ENCODE measurements around the gene ITIH5. TPM values are rescaled to one million over a fixed set of nuclear protein-coding genes. Genes with fewer than 3 reads are reported as not detected.

ITIH5 gene
- total RNA-seq, 2 donors from 2014 or later = 15.9 to 74.5 TPM

DNA sequence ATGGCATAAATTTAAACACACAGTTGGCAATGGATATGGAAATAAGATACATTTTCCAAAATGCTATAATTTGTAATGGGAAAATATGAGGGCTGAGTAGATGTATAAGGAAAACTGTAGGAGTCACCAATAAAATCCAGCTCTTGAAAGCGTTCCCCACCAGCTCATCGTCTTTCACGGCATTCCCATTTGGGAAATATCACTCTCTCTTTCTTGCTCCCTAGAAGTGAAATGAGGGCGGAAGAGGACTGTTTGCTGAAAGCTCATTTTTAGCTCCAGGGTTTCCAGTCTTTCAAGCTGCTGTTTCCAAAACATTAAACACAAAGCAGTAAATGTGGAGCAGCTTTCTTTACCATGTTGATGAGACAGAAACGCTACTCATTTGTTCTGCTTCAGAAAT is 151.3 kb downstream of the ITIH5 start:
- Histone ChIP-seq H3K27ac (no peak overlapping the region), H3K4me3 (no peak overlapping the region), H3K4me1 (ENCODE audit: control insufficient read depth in 1 of 2, low read depth in 2 of 2) (no peaks in the 10 kb centered on the region), H3K9me3 (no peaks in the 10 kb centered on the region), H3K36me3 (no peaks in the 10 kb centered on the region), H3K27me3 (replicated peaks; ENCODE audit: insufficient read depth) (no peaks in the 10 kb centered on the region)
- no peak for DNase-seq (ENCODE audit: low spot score)
- TF ChIP-seq, protein P1, sequence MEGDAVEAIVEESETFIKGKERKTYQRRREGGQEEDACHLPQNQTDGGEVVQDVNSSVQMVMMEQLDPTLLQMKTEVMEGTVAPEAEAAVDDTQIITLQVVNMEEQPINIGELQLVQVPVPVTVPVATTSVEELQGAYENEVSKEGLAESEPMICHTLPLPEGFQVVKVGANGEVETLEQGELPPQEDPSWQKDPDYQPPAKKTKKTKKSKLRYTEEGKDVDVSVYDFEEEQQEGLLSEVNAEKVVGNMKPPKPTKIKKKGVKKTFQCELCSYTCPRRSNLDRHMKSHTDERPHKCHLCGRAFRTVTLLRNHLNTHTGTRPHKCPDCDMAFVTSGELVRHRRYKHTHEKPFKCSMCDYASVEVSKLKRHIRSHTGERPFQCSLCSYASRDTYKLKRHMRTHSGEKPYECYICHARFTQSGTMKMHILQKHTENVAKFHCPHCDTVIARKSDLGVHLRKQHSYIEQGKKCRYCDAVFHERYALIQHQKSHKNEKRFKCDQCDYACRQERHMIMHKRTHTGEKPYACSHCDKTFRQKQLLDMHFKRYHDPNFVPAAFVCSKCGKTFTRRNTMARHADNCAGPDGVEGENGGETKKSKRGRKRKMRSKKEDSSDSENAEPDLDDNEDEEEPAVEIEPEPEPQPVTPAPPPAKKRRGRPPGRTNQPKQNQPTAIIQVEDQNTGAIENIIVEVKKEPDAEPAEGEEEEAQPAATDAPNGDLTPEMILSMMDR (IDR thresholded peaks at IDR 0.05) = no peak
- ATAC-seq (ENCODE audit: insufficient number of reproducible peaks, low FRiP score, low read depth) = no peak

DNA sequence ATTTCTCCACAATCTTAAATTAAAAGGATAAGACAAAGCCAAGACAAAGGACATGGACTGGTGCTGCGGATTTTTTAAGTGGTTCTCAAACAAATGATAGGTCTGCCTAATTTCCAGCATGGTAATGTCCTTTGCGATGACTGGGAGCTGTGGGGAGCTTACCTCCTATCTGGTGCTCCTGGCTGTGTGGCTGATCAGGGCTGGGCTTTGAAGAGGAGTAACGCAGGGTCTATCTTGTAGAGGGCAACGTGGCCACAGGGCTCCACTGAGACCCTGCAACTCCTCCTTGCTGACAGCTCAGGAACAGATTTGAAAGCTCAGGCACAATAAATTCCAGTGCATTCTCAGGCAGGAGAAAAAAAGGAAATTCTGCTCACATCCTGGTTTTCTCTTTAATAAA is 152.8 kb downstream of the ITIH5 start:
- ATAC-seq (ENCODE audit: insufficient number of reproducible peaks, low FRiP score, low read depth) (no peak), DNase-seq (ENCODE audit: low spot score) (no peak)
- Histone ChIP-seq H3K36me3 (no peaks in the 10 kb centered on the region), H3K4me1 (ENCODE audit: control insufficient read depth in 1 of 2, low read depth in 2 of 2) (no peaks in the 10 kb centered on the region), H3K9me3 (no peaks in the 10 kb centered on the region), H3K27ac (no peak overlapping the region), H3K27me3 (replicated peaks; ENCODE audit: insufficient read depth) (no peaks in the 10 kb centered on the region), H3K4me3 (no peak overlapping the region)
- TF ChIP-seq, protein P1 (IDR thresholded peaks at IDR 0.05) = no peak

DNA sequence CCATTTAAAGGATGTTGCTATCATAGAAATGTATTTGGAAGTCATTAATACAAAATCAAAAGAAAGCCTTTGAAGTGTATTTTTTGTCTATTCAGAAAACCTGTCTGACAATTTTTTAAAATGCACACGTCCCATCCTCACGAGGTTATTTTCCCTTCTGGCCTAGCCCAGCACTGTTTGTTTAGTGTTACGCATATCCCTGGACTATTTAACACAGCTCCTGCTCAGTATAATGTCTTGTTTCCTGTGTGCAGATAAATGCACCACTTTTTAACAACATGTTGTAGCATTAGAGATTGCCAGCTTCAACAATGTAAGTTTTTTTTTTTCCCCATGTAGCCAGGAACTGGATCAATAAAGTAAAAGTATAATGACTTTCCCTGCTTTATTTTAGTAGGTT is 153.3 kb downstream of the ITIH5 start:
- no peaks in the 10 kb centered on the region for H3K9me3 ChIP-seq
- TF ChIP-seq, protein P1 (IDR thresholded peaks at IDR 0.05) = no peak
- no peaks in the 10 kb centered on the region for H3K4me1 ChIP-seq (ENCODE audit: control insufficient read depth in 1 of 2, low read depth in 2 of 2)
- no peaks in the 10 kb centered on the region for H3K36me3 ChIP-seq
- ATAC-seq (ENCODE audit: insufficient number of reproducible peaks, low FRiP score, low read depth) = no peak
- no peak overlapping the region for H3K4me3 ChIP-seq
- no peak overlapping the region for H3K27ac ChIP-seq
- no peak for DNase-seq (ENCODE audit: low spot score)
- H3K27me3 ChIP-seq (replicated peaks; ENCODE audit: insufficient read depth) = no peaks in the 10 kb centered on the region

DNA sequence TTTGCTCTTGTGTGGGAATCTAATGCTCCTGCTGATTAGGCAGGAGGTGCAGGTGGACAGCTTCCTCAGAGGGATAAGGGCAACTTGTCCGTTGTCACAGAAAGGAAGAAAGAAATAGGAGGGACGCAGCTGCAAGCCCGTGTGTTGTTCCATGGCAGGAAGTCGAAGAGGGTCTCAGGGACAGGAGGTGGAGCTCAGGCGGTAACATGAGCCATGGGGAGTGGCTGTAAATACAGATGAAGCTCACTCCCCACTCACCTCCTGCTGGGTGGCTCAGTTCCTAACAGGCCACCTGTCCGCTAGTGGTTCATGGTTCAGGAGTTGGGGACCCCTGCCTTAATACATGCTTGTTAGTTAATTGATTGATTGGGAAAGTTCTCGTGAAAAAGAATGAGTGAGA is 154.3 kb downstream of the ITIH5 start:
- ATAC-seq (ENCODE audit: insufficient number of reproducible peaks, low FRiP score, low read depth) = no peak
- no peaks in the 10 kb centered on the region for H3K9me3 ChIP-seq
- no peaks in the 10 kb centered on the region for H3K27me3 ChIP-seq (replicated peaks; ENCODE audit: insufficient read depth)
- no peak overlapping the region for H3K27ac ChIP-seq
- no peak overlapping the region for H3K4me3 ChIP-seq
- TF ChIP-seq, protein P1 (IDR thresholded peaks at IDR 0.05) = no peak
- H3K36me3 ChIP-seq = no peaks in the 10 kb centered on the region
- no peaks in the 10 kb centered on the region for H3K4me1 ChIP-seq (ENCODE audit: control insufficient read depth in 1 of 2, low read depth in 2 of 2)
- DNase-seq (ENCODE audit: low spot score) = no peak

DNA sequence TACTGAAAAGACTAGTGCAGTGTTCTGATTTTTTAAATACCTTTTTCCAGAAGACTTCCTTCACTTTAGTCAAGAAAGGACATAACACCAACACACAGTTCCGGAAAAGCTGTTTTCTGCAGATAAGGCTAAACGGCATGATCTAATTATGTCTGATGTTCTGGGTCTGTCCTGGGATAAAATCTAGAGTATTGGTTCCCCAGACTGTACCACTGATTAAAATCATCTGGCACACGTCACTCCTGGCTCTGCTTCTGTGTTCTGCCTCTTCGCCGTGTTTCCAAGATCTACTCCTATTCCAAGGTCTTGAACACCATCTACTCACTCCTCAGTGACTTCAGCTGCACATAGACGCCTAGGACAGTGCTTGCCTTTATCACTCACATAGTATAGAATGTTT is 155.2 kb downstream of the ITIH5 start:
- no peak overlapping the region for H3K4me3 ChIP-seq
- ATAC-seq (ENCODE audit: insufficient number of reproducible peaks, low FRiP score, low read depth) (no peak), DNase-seq (ENCODE audit: low spot score) (no peak)
- H3K9me3 ChIP-seq = no peaks in the 10 kb centered on the region
- TF ChIP-seq, protein P1 (IDR thresholded peaks at IDR 0.05) = no peak
- no peak overlapping the region for H3K27ac ChIP-seq
- no peaks in the 10 kb centered on the region for H3K4me1 ChIP-seq (ENCODE audit: control insufficient read depth in 1 of 2, low read depth in 2 of 2)
- no peaks in the 10 kb centered on the region for H3K27me3 ChIP-seq (replicated peaks; ENCODE audit: insufficient read depth)
- H3K36me3 ChIP-seq = no peaks in the 10 kb centered on the region

Other genes with a start within 250 kb of the ITIH5 start
- gene ITIH2, start 36.4 kb upstream of the ITIH5 start, total RNA-seq = not detected
- 10 to 100 TPM in 1 of 2 donors, 1 to 10 TPM in 1; 2.8 to 14.6 TPM for gene KIN, start 121.0 kb upstream of the ITIH5 start, total RNA-seq
- 100 to 1,000 TPM; 128 to 168 TPM for gene ATP5F1C, start 121.2 kb upstream of the ITIH5 start, total RNA-seq
- gene TAF3, start 151.5 kb upstream of the ITIH5 start, total RNA-seq = 1 to 10 TPM; 7.2 to 8.2 TPM

Data from thoracic aorta (tissue), 2 donors.